Liver (tissue), 9 donors: ENCODE measurements around the gene OSMR. TPM values are rescaled to one million over a fixed set of nuclear protein-coding genes. Genes with fewer than 3 reads are reported as not detected.

Source experiments
- DNase-seq: peaks from one replicate; pipeline ENCODE4 v3.0.0-alpha.2; 2017; ENCODE audit warnings: low spot score
- H3K27ac ChIP-seq, 2 donors: one replicate each; pipeline ENCODE4 v1.7.0; 2013; ENCODE audit warnings: inconsistent platforms in 2 of 2, low read length in 2 of 2, control low read depth in 1 of 2, low read depth in 1 of 2, mild to moderate bottlenecking in 1 of 2
- H3K27me3 ChIP-seq, 4 donors: one replicate each; pipeline versions ENCODE4 v1.6.1 to v1.7.0; 2013; ENCODE audit warnings: low read length in 3 of 4, inconsistent platforms in 1 of 4, mild to moderate bottlenecking in 1 of 4, moderate library complexity in 1 of 4; ENCODE audit not compliant: control insufficient read depth in 4 of 4, insufficient read depth in 4 of 4
- H3K36me3 ChIP-seq, 4 donors: one replicate each; pipeline versions ENCODE4 v1.6.1 to v1.7.0; 2013; ENCODE audit warnings: low read length in 3 of 4, mild to moderate bottlenecking in 3 of 4, low read depth in 1 of 4, moderate library complexity in 1 of 4; ENCODE audit not compliant: control insufficient read depth in 4 of 4, insufficient read depth in 3 of 4
- H3K4me1 ChIP-seq, 4 donors: one replicate each; pipeline versions ENCODE4 v1.6.1 to v1.7.0; 2013; ENCODE audit warnings: low read length in 3 of 4, mild to moderate bottlenecking in 3 of 4, moderate library complexity in 1 of 4; ENCODE audit not compliant: control insufficient read depth in 4 of 4, insufficient read depth in 4 of 4
- H3K4me3 ChIP-seq, 3 donors: one replicate each; pipeline versions ENCODE4 v1.6.1 to v1.7.0; 2013; ENCODE audit warnings: low read length in 3 of 3, control low read depth in 1 of 3, low read depth in 1 of 3, mild to moderate bottlenecking in 1 of 3
- H3K9ac ChIP-seq, 2 donors: one replicate each; pipeline ENCODE4 v1.7.0; 2013; ENCODE audit warnings: low read length in 2 of 2, mild to moderate bottlenecking in 2 of 2, moderate library complexity in 2 of 2, control low read depth in 1 of 2, low read depth in 1 of 2
- H3K9me3 ChIP-seq, 4 donors: one replicate each; pipeline versions ENCODE4 v1.6.1 to v1.7.0; 2013; ENCODE audit warnings: low read length in 3 of 4; ENCODE audit not compliant: control insufficient read depth in 4 of 4
- ATF3 ChIP-seq: IDR thresholded peaks from 2 replicates; pipeline ENCODE4 v1.6.1; 2016; ENCODE audit warnings: antibody characterized with exemption
- CTCF ChIP-seq: fragments of 150-350 bp; IDR thresholded peaks from 2 replicates; pipeline ENCODE4 v1.5.1; 2017; ENCODE audit warnings: improper control_type of control experiment, low read depth, low read length; ENCODE audit not compliant: missing input control
- EGR1 ChIP-seq, 2 donors: IDR thresholded peaks; 2 replicates each; pipeline ENCODE4 v1.6.1; 2016 to 2018; ENCODE audit warnings: antibody characterized with exemption in 2 of 2, low read depth in 2 of 2
- FOXA1 ChIP-seq: IDR thresholded peaks from 2 replicates; pipeline ENCODE4 v1.6.1; 2016; ENCODE audit warnings: antibody characterized with exemption
- FOXA2 ChIP-seq: IDR thresholded peaks from 2 replicates; pipeline ENCODE4 v1.6.1; 2016; ENCODE audit warnings: antibody characterized with exemption
- GABPA ChIP-seq, 2 donors: IDR thresholded peaks in 1 of 2; conservative IDR thresholded peaks in 1 of 2; 2 replicates each; pipeline ENCODE4 v1.6.1; 2016; ENCODE audit warnings: antibody characterized with exemption in 2 of 2, mild to moderate bottlenecking in 1 of 2, moderate library complexity in 1 of 2
- HNF4A ChIP-seq, 2 donors: conservative IDR thresholded peaks; 2 replicates each; pipeline ENCODE4 v1.6.1; 2016; ENCODE audit warnings: antibody characterized with exemption in 2 of 2, mild to moderate bottlenecking in 2 of 2
- JUND ChIP-seq, 2 donors: IDR thresholded peaks; 2 replicates each; pipeline ENCODE4 v1.6.1; 2016; ENCODE audit warnings: antibody characterized with exemption in 2 of 2
- RAD21 ChIP-seq, 2 donors: IDR thresholded peaks; 2 replicates each; pipeline ENCODE4 v1.6.1; 2016; ENCODE audit warnings: antibody characterized with exemption in 2 of 2, mild to moderate bottlenecking in 2 of 2
- REST ChIP-seq: IDR thresholded peaks from 2 replicates; pipeline ENCODE4 v1.6.1; 2016; ENCODE audit warnings: antibody characterized with exemption, mild to moderate bottlenecking
- RXRA ChIP-seq, 2 donors: IDR thresholded peaks; 2 replicates each; pipeline ENCODE4 v1.6.1; 2017 to 2018; ENCODE audit warnings: antibody characterized with exemption in 2 of 2, mild to moderate bottlenecking in 1 of 2
- SP1 ChIP-seq: IDR thresholded peaks from 2 replicates; pipeline ENCODE4 v1.6.1; 2018; ENCODE audit warnings: antibody characterized with exemption, mild to moderate bottlenecking
- TAF1 ChIP-seq: conservative IDR thresholded peaks from 2 replicates; pipeline ENCODE4 v1.6.1; 2016; ENCODE audit warnings: antibody characterized with exemption, mild to moderate bottlenecking
- YY1 ChIP-seq: IDR thresholded peaks from 2 replicates; pipeline ENCODE4 v1.6.1; 2016; ENCODE audit warnings: antibody characterized with exemption, mild to moderate bottlenecking
- ZBTB33 ChIP-seq: IDR thresholded peaks from 2 replicates; pipeline ENCODE4 v1.6.1; 2016; ENCODE audit warnings: antibody characterized with exemption
- WGBS: extraction: QIAGEN DNeasy Blood & Tissue Kit; methylation state at CpG from one replicate; pipeline ENCODE4 v1.1.7; 2013; 5-methylcytosine and 5-hydroxymethylcytosine counted together
- polyA plus RNA-seq, 2 donors: library from polyadenylated mRNA; stranded (reverse) in 1 of 2; unstranded in 1 of 2; fragments of 200-250 nt in 1 of 2; fragments of >200 nt in 1 of 2; fragmentation: Nextera tagmentation in 1 of 2; extraction: Ambion mirVana in 1 of 2; gene quantifications; one replicate each; pipeline versions ENCODE4 v1.2.1 to v1.2.3, GENCODE V29; 2013 to 2015
- total RNA-seq, 2 donors: library from RNA; depleted of rRNA; stranded (reverse); fragments of >200 nt; gene quantifications; one replicate each; pipeline ENCODE4 v1.2.3, GENCODE V29; 2014
- donor health status: healthy.
- donor health status: healthy.
- donor health status: healthy.
- donor health status: healthy.
- donor health status: healthy.

OSMR gene
- total and polyA plus RNA-seq, 4 donors, result 4.3 to 34.5 (median 11.7) TPM

- Histone ChIP-seq H3K36me3 (peaks cover 0 to 7% (median 4%) of the 10 kb centered on the region in 4 donors), H3K4me3 (no peak overlapping the region), H3K9ac (no peak overlapping the region), H3K4me1 (peaks cover 3 to 6% (median 4%) of the 10 kb centered on the region in 4 donors), H3K27me3 (no peaks in the 10 kb centered on the region), H3K27ac (no peak overlapping the region), H3K9me3 (no peaks in the 10 kb centered on the region)
- 89% methylated on average over 6 of the region's 6 CpGs for WGBS
- no peak for DNase-seq
- TF ChIP-seq TAF1, result no peak
- no peak for TF ChIP-seq FOXA2
- TF ChIP-seq YY1, result no peak
- TF ChIP-seq CTCF, result no peak
- TF ChIP-seq RXRA (IDR thresholded peaks at IDR 0.05), result no peak
- TF ChIP-seq RAD21 (IDR thresholded peaks at IDR 0.05), result no peak
- no peak for TF ChIP-seq SP1
Measured at GRCh38 chr5:38925154-38925925, 79.5 kb downstream of the OSMR start.

- H3K36me3 ChIP-seq, result peaks cover under 1 to 7% (median 4%) of the 10 kb centered on the region in 4 donors
- no peaks in the 10 kb centered on the region for H3K27me3 ChIP-seq
- WGBS, result 92% methylated on average over 3 of the region's 3 CpGs
- no peaks in the 10 kb centered on the region for H3K9me3 ChIP-seq
- TF ChIP-seq RXRA (IDR thresholded peaks at IDR 0.05), result no peak
- TF ChIP-seq GABPA (IDR thresholded peaks at IDR 0.05 in 1 of 2, conservative IDR thresholded peaks at IDR 0.05 in 1 of 2), result no peak
- TF ChIP-seq TAF1, result no peak
- no peak for TF ChIP-seq ZBTB33
- no peak for TF ChIP-seq HNF4A (conservative IDR thresholded peaks at IDR 0.05)
- TF ChIP-seq SP1, result no peak
- no peak for TF ChIP-seq EGR1 (IDR thresholded peaks at IDR 0.05; ENCODE audit: low read depth in 2 of 2)
- no peak for TF ChIP-seq ATF3
- TF ChIP-seq JUND (IDR thresholded peaks at IDR 0.05), result no peak
- TF ChIP-seq REST, result no peak
- TF ChIP-seq YY1, result no peak
- TF ChIP-seq FOXA1, result no peak
- TF ChIP-seq CTCF, result no peak
- TF ChIP-seq FOXA2, result no peak
- DNase-seq, result no peak
- H3K4me1 ChIP-seq, result peaks cover 3 to 6% (median 4%) of the 10 kb centered on the region in 4 donors
- H3K27ac ChIP-seq, result no peak overlapping the region
- H3K4me3 ChIP-seq, result no peak overlapping the region
- H3K9ac ChIP-seq, result no peak overlapping the region
Measured at GRCh38 chr5:38926121-38926520, 80.3 kb downstream of the OSMR start.
